Subcutaneous abdominal adipose tissue (tissue), 5 donors: ENCODE data around the gene TNS3.

ENCODE experiments used
- H3K27ac ChIP-seq: one replicate; pipeline ENCODE4 v1.7.0; 2013; ENCODE audit warnings: low read depth, mild to moderate bottlenecking, inconsistent platforms, low read length, moderate library complexity
- H3K27me3 ChIP-seq, 5 donors: one replicate each; pipeline ENCODE4 v1.7.0; 2013; ENCODE audit warnings: low read length in 5 of 5, inconsistent platforms in 1 of 5; ENCODE audit not compliant: control insufficient read depth in 5 of 5, insufficient read depth in 4 of 5
- H3K36me3 ChIP-seq, 5 donors: one replicate each; pipeline ENCODE4 v1.7.0; 2013; ENCODE audit warnings: low read length in 5 of 5; ENCODE audit not compliant: control insufficient read depth in 5 of 5, insufficient read depth in 5 of 5
- H3K4me1 ChIP-seq, 5 donors: one replicate each; pipeline ENCODE4 v1.7.0; 2013; ENCODE audit warnings: low read length in 5 of 5, mild to moderate bottlenecking in 3 of 5, moderate library complexity in 1 of 5; ENCODE audit not compliant: control insufficient read depth in 5 of 5, insufficient read depth in 5 of 5
- H3K4me3 ChIP-seq, 5 donors: one replicate each; pipeline ENCODE4 v1.7.0; 2013; ENCODE audit warnings: low read length in 5 of 5, low read depth in 1 of 5
- H3K9ac ChIP-seq, 5 donors: one replicate each; pipeline ENCODE4 v1.7.0; 2013; ENCODE audit warnings: low read length in 5 of 5, mild to moderate bottlenecking in 4 of 5, moderate library complexity in 3 of 5
- H3K9me3 ChIP-seq, 5 donors: one replicate each; pipeline ENCODE4 v1.7.0; 2013; ENCODE audit warnings: low read length in 5 of 5; ENCODE audit not compliant: control insufficient read depth in 5 of 5
- donor health status: healthy.
- donor health status: healthy.
- donor health status: healthy.
- donor health status: healthy.
- donor health status: healthy.

The TNS3 gene

GRCh38 chr7:47406801-47407129, 175.1 kb downstream of the TNS3 start:
- Histone ChIP-seq H3K9ac (no peak overlapping the region), H3K27ac (peak overlapping the region; percentile 81), H3K4me3 (peak overlapping the region in 1 of 5 donors; percentile 23), H3K36me3 (peaks cover 8 to 76% (median 33%) of the 10 kb centered on the region in 5 donors), H3K4me1 (peaks cover 4 to 41% (median 29%) of the 10 kb centered on the region in 5 donors), H3K9me3 (no peaks in the 10 kb centered on the region), H3K27me3 (no peaks in the 10 kb centered on the region)

DNA sequence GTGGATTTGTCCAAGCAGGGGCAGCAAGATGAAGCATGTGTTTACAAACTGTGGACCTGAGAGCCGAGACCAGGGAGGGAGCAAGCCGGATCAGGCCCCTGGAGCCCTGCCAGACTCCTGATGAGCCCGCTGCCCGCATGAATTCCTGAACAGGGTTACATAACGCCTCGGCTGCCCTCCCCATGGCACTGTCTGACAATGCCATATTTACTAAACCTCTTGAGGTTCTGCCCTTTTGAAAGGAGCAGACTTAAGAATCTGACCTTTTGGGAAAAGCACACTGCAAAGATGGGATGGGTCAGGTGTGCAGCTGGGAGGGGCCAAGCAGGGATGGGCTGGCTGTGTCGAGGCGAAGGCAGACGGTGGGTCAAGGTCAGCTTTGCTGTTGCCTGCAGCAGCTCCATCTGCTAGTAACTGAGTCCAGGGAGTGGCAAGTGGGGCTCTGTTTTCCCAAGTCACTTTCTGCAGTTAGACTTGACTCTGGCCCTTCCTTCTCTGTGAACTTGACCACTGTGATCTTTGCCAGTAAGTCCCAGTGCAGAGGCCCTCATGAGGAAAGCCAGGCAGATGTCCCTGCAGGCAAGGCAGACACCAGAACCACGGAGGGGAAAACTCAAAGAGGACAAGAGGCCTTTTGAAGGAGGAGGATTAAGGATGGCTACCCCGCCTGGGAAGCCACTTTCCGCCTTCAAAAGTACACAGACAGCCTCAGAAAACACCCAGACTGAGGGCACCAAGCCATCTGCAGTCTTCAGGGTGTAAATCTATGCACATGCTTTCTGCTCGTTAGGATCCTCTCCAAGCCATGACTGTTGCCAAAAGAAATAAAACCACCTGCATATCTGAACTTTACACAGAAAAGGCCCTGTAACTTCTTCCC, 175.8 kb downstream of the TNS3 start:
- no peaks in the 10 kb centered on the region for H3K27me3 ChIP-seq
- H3K9ac ChIP-seq: peak overlapping the region in 3 of 5 donors; percentile 11 to 39 (median 38)
- H3K36me3 ChIP-seq: peaks cover 8 to 76% (median 27%) of the 10 kb centered on the region in 5 donors
- H3K27ac ChIP-seq: peak overlapping the region; percentile 81
- H3K9me3 ChIP-seq: no peaks in the 10 kb centered on the region
- H3K4me1 ChIP-seq: peaks cover 4 to 41% (median 29%) of the 10 kb centered on the region in 5 donors
- H3K4me3 ChIP-seq: peak overlapping the region in 1 of 5 donors; percentile 23

DNA sequence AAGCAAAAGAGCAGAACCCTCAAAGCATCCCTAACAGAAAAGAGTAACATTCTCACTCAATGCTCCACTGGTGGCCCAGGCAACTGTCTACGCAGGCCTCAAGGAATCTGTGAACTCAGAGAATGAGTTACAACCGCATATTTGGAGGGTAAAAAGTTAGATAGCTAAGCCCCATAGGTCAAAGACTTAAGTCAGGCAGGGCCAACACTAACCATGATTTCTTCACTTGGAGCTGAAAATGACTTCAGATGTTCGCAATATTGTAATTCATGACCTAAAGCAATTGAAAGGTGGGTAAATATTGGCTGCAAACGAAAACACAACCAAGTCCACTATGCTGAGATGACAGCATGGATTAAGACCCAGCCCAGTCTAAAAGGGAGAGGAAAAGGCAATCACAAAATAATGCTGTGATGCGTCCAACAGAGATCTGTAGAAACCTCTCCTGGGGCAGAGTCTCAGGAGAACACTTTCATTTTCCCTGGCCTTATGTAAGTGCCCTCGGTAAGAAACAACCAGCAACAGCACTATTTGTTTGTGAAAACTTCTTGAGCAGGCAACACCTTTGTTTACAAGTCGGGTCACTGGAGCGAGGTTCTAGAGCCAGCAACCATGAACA, 176.5 kb downstream of the TNS3 start:
- Histone ChIP-seq H3K4me3 (no peak overlapping the region), H3K9ac (no peak overlapping the region), H3K27me3 (no peaks in the 10 kb centered on the region), H3K4me1 (peaks cover 4 to 41% (median 29%) of the 10 kb centered on the region in 5 donors), H3K36me3 (peaks cover under 1 to 78% (median 30%) of the 10 kb centered on the region in 5 donors), H3K27ac (peak overlapping the region; percentile 81), H3K9me3 (no peaks in the 10 kb centered on the region)

DNA sequence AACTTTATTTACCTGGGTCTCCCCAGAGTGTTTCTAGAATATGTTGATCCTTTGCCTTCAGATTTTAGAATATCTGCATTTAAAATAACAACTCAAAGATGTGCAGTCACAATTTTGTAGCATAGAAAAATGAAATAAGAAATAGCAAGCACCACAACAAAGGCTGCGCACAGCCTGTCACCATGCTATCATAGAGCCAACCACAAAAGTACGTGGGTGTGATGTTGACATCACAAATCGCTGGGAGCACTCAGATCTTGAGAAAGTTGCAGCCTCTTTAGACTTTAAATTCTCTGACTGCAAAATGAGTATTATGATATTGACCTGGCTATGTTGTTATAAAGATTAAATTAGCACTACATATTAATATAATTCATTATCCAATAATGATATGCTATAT, 177.9 kb downstream of the TNS3 start:
- Histone ChIP-seq H3K9me3 (no peaks in the 10 kb centered on the region), H3K27ac (no peak overlapping the region), H3K4me3 (no peak overlapping the region), H3K36me3 (peaks cover 0 to 72% (median 29%) of the 10 kb centered on the region in 5 donors), H3K27me3 (no peaks in the 10 kb centered on the region), H3K4me1 (peaks cover 4 to 41% (median 29%) of the 10 kb centered on the region in 5 donors), H3K9ac (no peak overlapping the region)

DNA sequence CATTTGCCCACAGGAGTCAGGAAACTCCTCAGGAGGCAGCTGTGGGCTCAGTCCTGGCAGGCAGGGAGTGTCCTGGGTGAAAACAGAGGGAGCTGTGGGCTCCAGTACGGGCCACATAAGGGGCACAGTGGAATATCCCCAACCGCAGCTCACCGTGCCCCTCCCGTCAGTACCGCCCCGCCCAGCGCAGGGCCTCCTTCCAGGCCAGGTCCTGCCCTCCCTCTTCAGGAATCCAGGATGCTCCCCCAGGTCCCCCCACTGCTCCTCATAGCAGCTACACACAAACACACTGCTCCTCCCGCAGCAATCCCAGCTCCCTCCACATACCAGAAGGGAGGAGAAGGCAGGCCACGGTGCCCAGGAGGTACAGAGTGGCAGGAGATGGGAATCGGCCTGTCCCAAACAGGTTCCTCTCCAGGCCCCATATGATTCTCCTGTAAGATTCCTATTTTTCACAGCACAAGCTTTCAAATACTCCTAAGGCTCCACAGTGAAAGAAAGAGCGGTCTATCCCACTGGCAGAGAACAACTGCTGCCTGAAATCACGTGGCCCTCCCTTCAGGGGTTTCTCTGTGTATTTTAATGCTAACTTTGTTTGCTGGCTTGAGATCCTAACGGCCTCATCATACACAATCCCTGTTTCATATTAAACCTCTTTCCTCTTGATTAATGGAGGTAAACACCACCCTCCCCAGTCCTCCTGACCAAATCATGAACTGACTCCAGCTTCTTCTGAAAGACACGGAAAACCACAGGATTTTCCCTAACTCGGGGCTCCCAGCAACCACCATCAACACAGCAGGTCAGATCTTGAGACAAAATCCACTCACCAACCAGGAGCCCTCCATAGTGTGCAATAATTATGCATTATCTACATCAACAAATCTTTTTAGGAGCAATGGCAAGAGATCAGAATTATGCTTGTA, 178.7 kb downstream of the TNS3 start:
- peaks cover 4 to 41% (median 29%) of the 10 kb centered on the region in 5 donors for H3K4me1 ChIP-seq
- H3K9ac ChIP-seq: no peak overlapping the region
- peaks cover 5 to 64% (median 24%) of the 10 kb centered on the region in 5 donors for H3K36me3 ChIP-seq
- no peak overlapping the region for H3K4me3 ChIP-seq
- H3K27me3 ChIP-seq: no peaks in the 10 kb centered on the region
- no peak overlapping the region for H3K27ac ChIP-seq
- no peaks in the 10 kb centered on the region for H3K9me3 ChIP-seq

GRCh38 chr7:47401611-47402570, 180.0 kb downstream of the TNS3 start:
- no peaks in the 10 kb centered on the region for H3K27me3 ChIP-seq
- no peak overlapping the region for H3K4me3 ChIP-seq
- no peak overlapping the region for H3K27ac ChIP-seq
- peaks cover 4 to 28% (median 21%) of the 10 kb centered on the region in 5 donors for H3K4me1 ChIP-seq
- H3K9ac ChIP-seq: no peak overlapping the region
- no peaks in the 10 kb centered on the region for H3K9me3 ChIP-seq
- H3K36me3 ChIP-seq: peaks cover 7 to 56% (median 21%) of the 10 kb centered on the region in 5 donors

DNA sequence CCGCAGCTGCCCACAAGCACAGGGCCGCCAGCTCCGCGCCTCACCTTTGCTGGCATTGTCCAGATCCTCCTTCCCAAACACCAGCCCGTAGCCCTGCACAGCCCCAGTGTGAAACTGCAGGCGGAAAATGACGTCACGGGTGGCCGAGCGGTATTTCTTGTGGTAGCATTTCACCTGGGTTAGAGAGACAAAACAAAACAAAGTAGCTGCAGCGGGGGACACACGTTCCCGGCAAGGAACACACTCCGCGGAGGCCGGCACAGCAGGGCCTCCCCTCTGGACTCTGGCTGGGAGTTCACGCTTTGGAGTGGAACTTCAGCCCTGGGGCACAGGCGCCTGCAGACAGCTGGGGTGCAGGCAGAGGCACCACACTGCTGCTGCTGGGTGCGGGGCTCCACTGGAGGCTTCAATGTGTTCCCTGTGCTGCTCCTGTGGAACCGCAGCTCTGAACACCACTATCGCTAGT, 181.1 kb downstream of the TNS3 start:
- Histone ChIP-seq H3K9ac (no peak overlapping the region), H3K9me3 (no peaks in the 10 kb centered on the region), H3K4me3 (no peak overlapping the region), H3K4me1 (peaks cover 0 to 17% (median 10%) of the 10 kb centered on the region in 5 donors), H3K36me3 (peaks cover 11 to 56% (median 32%) of the 10 kb centered on the region in 5 donors), H3K27ac (no peak overlapping the region), H3K27me3 (no peaks in the 10 kb centered on the region)

- Histone ChIP-seq H3K4me3 (no peak overlapping the region), H3K9me3 (no peaks in the 10 kb centered on the region), H3K36me3 (peaks cover 16 to 61% (median 40%) of the 10 kb centered on the region in 5 donors), H3K4me1 (peaks cover 0 to 9% (median 3%) of the 10 kb centered on the region in 5 donors), H3K9ac (no peak overlapping the region), H3K27ac (no peak overlapping the region), H3K27me3 (no peaks in the 10 kb centered on the region)
Measured at GRCh38 chr7:47400001-47400400, 181.9 kb downstream of the TNS3 start.
